Daoy (cell line): Measurements from ENCODE around the gene RADIL. TPM values are rescaled to one million over a fixed set of nuclear protein-coding genes. Genes with fewer than 3 reads are reported as not detected.
"Not testable (repeated sequence)": the region's sequence is repeated elsewhere in the genome, so short reads cannot be mapped to it uniquely, and the experiment has no call there.

Source experiments
- DNase-seq: peaks from one replicate; pipeline ENCODE4 v3.0.0-alpha.2; 2015; ENCODE audit warnings: low read depth
- total RNA-seq: library from RNA; depleted of rRNA; stranded (reverse); fragments of >200 nt; shearing (Covaris generic); gene quantifications from 2 replicates; pipeline ENCODE4 v1.2.3, GENCODE V29; 2014; rRNA removed

Gene RADIL
- 0.40 and 3.4 TPM in 2 replicates for total RNA-seq

GRCh38 chr7:4883372-4884144, at the start of gene RADIL:
Gene RADIL, minus strand, starts transcription at chr7:4883716. Its CDS starts 5,577 bp downstream, at chr7:4878139.
- peak; percentile 96 for DNase-seq

GRCh38 chr7:4931943-4932342, 48.4 kb upstream of the RADIL start:
- DNase-seq, result peak; percentile 63

GRCh38 chr7:4929005-4929404, 45.5 kb upstream of the RADIL start:
- DNase-seq, result no peak

GRCh38 chr7:4928445-4928844, 44.9 kb upstream of the RADIL start:
- DNase-seq, result no peak

GRCh38 chr7:4919969-4920766, 36.7 kb upstream of the RADIL start:
- DNase-seq, result no peak

- DNase-seq, result no peak
Measured at GRCh38 chr7:4916113-4916512, 32.6 kb upstream of the RADIL start.

- no peak for DNase-seq
Measured at GRCh38 chr7:4911111-4911828, 27.8 kb upstream of the RADIL start.

- peak; percentile 37 for DNase-seq
Measured at GRCh38 chr7:4906682-4907081, 23.2 kb upstream of the RADIL start.

GRCh38 chr7:4905171-4905570, 21.7 kb upstream of the RADIL start:
- no peak for DNase-seq

GRCh38 chr7:4904346-4904745, 20.8 kb upstream of the RADIL start:
- no peak for DNase-seq

- DNase-seq, result no peak
Measured at GRCh38 chr7:4895766-4896165, 12.2 kb upstream of the RADIL start.

GRCh38 chr7:4894482-4894881, 11.0 kb upstream of the RADIL start:
- DNase-seq, result no peak

GRCh38 chr7:4893929-4894475, 10.5 kb upstream of the RADIL start:
- no peak for DNase-seq

GRCh38 chr7:4893188-4893587, 9.7 kb upstream of the RADIL start:
- DNase-seq, result not testable (repeated sequence)

GRCh38 chr7:4891522-4891921, 8.0 kb upstream of the RADIL start:
- DNase-seq, result not testable (repeated sequence)

GRCh38 chr7:4889682-4890081, 6.2 kb upstream of the RADIL start:
- no peak for DNase-seq

GRCh38 chr7:4888161-4888560, 4.6 kb upstream of the RADIL start:
- DNase-seq, result no peak

GRCh38 chr7:4886671-4887070, 3.2 kb upstream of the RADIL start:
- DNase-seq, result no peak

- DNase-seq, result no peak
Measured at GRCh38 chr7:4885317-4885807, 1.8 kb upstream of the RADIL start.

- no peak for DNase-seq
Measured at GRCh38 chr7:4884164-4884563, 648 bp upstream of the RADIL start.

- no peak for DNase-seq
Measured at GRCh38 chr7:4883033-4883371, 514 bp downstream of the RADIL start.
